Renal cortical epithelial cell (primary cell): Measurements from ENCODE around the gene C1QA. TPM values are rescaled to one million over a fixed set of nuclear protein-coding genes. Genes with fewer than 3 reads are reported as not detected.
"Not testable (repeated sequence)": the region's sequence is repeated elsewhere in the genome, so short reads cannot be mapped to it uniquely, and the experiment has no call there.

Source experiments
- DNase-seq: peaks from one replicate; pipeline ENCODE4 v3.0.0-alpha.2; 2011; ENCODE audit warnings: low read depth
- total RNA-seq: library from RNA; depleted of rRNA; stranded (reverse); fragments of >200 nt; gene quantifications from 2 replicates; pipeline ENCODE4 v1.2.3, GENCODE V29; 2014

The C1QA gene
- total RNA-seq, 1 donor from 2014 or later = not detected

- DNase-seq = no peak
Measured at GRCh38 chr1:22641247-22641646, 4.8 kb downstream of the C1QA start.

- no peak for DNase-seq
Measured at GRCh38 chr1:22641906-22642636, 5.6 kb downstream of the C1QA start.

GRCh38 chr1:22643381-22643780, 7.0 kb downstream of the C1QA start, which contains the start of gene C1QC:
Gene C1QC (plus strand): TSS chr1:22643633. CDS start chr1:22644024, 391 bp downstream.
- no peak for DNase-seq

- no peak for DNase-seq
Measured at GRCh38 chr1:22643928-22644327, 7.5 kb downstream of the C1QA start.

- DNase-seq = no peak
Measured at GRCh38 chr1:22645931-22646330, 9.5 kb downstream of the C1QA start.

GRCh38 chr1:22646384-22646783, 10.0 kb downstream of the C1QA start:
- DNase-seq = no peak

- DNase-seq = no peak
Measured at GRCh38 chr1:22650089-22650693, 13.8 kb downstream of the C1QA start.

GRCh38 chr1:22651941-22652856, 15.8 kb downstream of the C1QA start:
- DNase-seq = no peak

- no peak for DNase-seq
Measured at GRCh38 chr1:22652881-22653316, 16.5 kb downstream of the C1QA start, which contains the start of gene C1QB. Gene C1QB (plus strand): TSS chr1:22653236. CDS start chr1:22659463, 6,227 bp downstream.

- DNase-seq = no peak
Measured at GRCh38 chr1:22654692-22655091, 18.3 kb downstream of the C1QA start.

GRCh38 chr1:22658385-22659163, 22.1 kb downstream of the C1QA start:
- no peak for DNase-seq

GRCh38 chr1:22660716-22661241, 24.4 kb downstream of the C1QA start:
- DNase-seq = no peak

- DNase-seq = no peak
Measured at GRCh38 chr1:22661880-22662279, 25.5 kb downstream of the C1QA start.

GRCh38 chr1:22662318-22662717, 25.9 kb downstream of the C1QA start:
- DNase-seq = no peak

- no peak for DNase-seq
Measured at GRCh38 chr1:22662986-22663408, 26.6 kb downstream of the C1QA start.

- DNase-seq = peak; percentile 16
Measured at GRCh38 chr1:22665752-22666151, 29.3 kb downstream of the C1QA start.

- no peak for DNase-seq
Measured at GRCh38 chr1:22666412-22666811, 30.0 kb downstream of the C1QA start.

- not testable (repeated sequence) for DNase-seq
Measured at GRCh38 chr1:22668840-22669239, 32.4 kb downstream of the C1QA start.

- no peak for DNase-seq
Measured at GRCh38 chr1:22670352-22670975, 34.0 kb downstream of the C1QA start.

- no peak for DNase-seq
Measured at GRCh38 chr1:22671999-22672398, 35.6 kb downstream of the C1QA start.
